ENCODE results near the gene ODF2L. TPM values are rescaled to one million over a fixed set of nuclear protein-coding genes. Genes with fewer than 3 reads are reported as not detected.
A peak's percentile ranks its signal among the peaks of the same experiment; 100 is the strongest.

The ODF2L gene
- total RNA-seq, 1 experiment from 2014 or later = 27.3 TPM

DNA sequence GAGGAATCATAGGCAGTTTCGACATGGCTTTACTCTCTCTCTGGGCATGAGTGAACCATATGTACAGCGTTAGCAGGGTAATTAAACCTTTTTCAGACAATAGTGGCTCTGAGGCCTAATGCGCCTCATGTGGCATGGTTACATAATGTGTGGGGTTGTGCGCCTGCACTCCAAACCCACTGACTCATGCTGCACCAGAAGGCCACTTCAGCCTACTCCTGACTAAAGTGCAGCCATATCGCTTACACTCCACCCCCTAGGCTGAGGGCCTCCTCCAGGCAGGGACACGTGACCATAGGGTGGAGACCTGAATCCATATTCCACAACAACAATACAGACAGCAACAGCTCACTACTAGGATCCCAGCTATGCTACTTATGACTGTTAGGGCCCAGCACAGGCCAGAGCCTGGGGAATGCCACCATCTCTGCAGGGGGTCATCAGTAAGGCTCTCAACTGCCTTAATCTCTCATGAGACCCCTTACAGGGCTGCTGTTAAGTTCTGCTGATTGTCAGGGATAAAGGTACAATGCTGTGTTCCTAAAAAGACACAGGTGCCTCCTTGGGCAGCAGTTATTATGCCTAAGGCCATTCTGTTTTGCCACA lies 13.4 kb upstream of the ODF2L start:
- Histone ChIP-seq H2BK5ac (ENCODE audit: insufficient read length, low read length) (no peak overlapping the region), H3K79me2 (ENCODE audit: insufficient read depth, low read length) (no peaks in the 10 kb centered on the region), H3K23ac (ENCODE audit: insufficient read length, low read depth, low read length) (no peak overlapping the region), H4K20me1 (ENCODE audit: control insufficient read depth, insufficient read depth, insufficient read length) (peaks cover 4% of the 10 kb centered on the region), H2AK5ac (ENCODE audit: insufficient read length, low read length) (no peak overlapping the region), H3K4me2 (ENCODE audit: insufficient read depth, insufficient read length, low read length) (no peak overlapping the region), H2BK12ac (ENCODE audit: insufficient read length, low read depth, low read length) (no peak overlapping the region), H3K4me1 (ENCODE audit: insufficient read depth, low read length) (no peaks in the 10 kb centered on the region), H2BK20ac (ENCODE audit: low read depth, low read length, poor library complexity, severe bottlenecking) (no peak overlapping the region), H3K9me3 (ENCODE audit: control insufficient read depth, low read depth, low read length) (no peaks in the 10 kb centered on the region), H4K5ac (ENCODE audit: insufficient read length, low read depth, low read length) (no peak overlapping the region), H4K91ac (ENCODE audit: insufficient read length, low read depth, low read length) (no peak overlapping the region), H3K27ac (ENCODE audit: insufficient read length, low read depth, low read length) (no peak overlapping the region), H3K14ac (ENCODE audit: insufficient read depth, low read length) (peak overlapping the region; percentile 49; the same call in 1 of the 2 replicates), H2BK120ac (ENCODE audit: low read depth, low read length, poor library complexity, severe bottlenecking) (no peak overlapping the region), H3K18ac (ENCODE audit: insufficient read length, low read depth, low read length) (no peak overlapping the region), H3K4ac (ENCODE audit: low read depth, low read length) (no peak overlapping the region), H3K56ac (ENCODE audit: insufficient read length, low read depth, low read length) (no peak overlapping the region), H2AFZ (ENCODE audit: low read length) (no peak overlapping the region), H3K27me3 (ENCODE audit: insufficient read depth, low read length) (no peaks in the 10 kb centered on the region), H3K9ac (ENCODE audit: extremely low read depth, insufficient read length, low read length) (no peak overlapping the region), H3K23me2 (ENCODE audit: insufficient read length, low read depth, low read length, poor library complexity, severe bottlenecking) (no peaks in the 10 kb centered on the region), H3K79me1 (ENCODE audit: insufficient read depth, low read depth, low read length, poor library complexity, severe bottlenecking) (no peaks in the 10 kb centered on the region), H3T11ph (ENCODE audit: low read length) (no peak overlapping the region), H4K8ac (replicated peaks; ENCODE audit: insufficient read length, low read depth, low read length) (no peak overlapping the region), H2BK15ac (ENCODE audit: low read depth, low read length) (no peak overlapping the region)
- no peak overlapping the region for H3K4me3 Mint-ChIP-seq
- WGBS (ENCODE audit: extremely low coverage, insufficient read length, low lambda C conversion rate) = no CpG with 5 or more reads among the region's 6 CpGs
- DNase-seq = no peak
- peaks cover 2% of the 10 kb centered on the region; the same call in 1 of the 2 replicates for H3K27me3 Mint-ChIP-seq (ENCODE audit: low read depth)
- H3K27ac Mint-ChIP-seq = peak overlapping the region in 1 of 3 experiments; percentile 88; a peak in 3 of 7 replicates
- no peaks in the 10 kb centered on the region for H3K36me3 Mint-ChIP-seq (ENCODE audit: insufficient read depth in 1 of 3, low read depth in 3 of 3)
- H3K4me1 Mint-ChIP-seq = peaks cover 8% of the 10 kb centered on the region in 2 experiments
- H3K9me3 Mint-ChIP-seq = no peaks in the 10 kb centered on the region
- no peak for TF ChIP-seq CTCF (conservative IDR thresholded peaks at IDR 0.05)
